Measurements from ENCODE around the gene ZNF366. TPM values are rescaled to one million over a fixed set of nuclear protein-coding genes. Genes with fewer than 3 reads are reported as not detected.

Gene ZNF366
- total and polyA plus RNA-seq, 2 of the 13 experiments (the other 11 are each of a cell fraction or from before 2014, with no cell fraction given) = not detected

GRCh38 chr5:72474046-72474500 is 33.1 kb downstream of the ZNF366 start (continued):
- TF ChIP-seq DBP (CRISPR knock-in tag; IDR thresholded peaks at IDR 0.05; ENCODE audit: not compliant biosample characterization) = no peak
- no peak for TF ChIP-seq ATF7-NPFF (CRISPR knock-in tag; IDR thresholded peaks at IDR 0.05; ENCODE audit: low read depth)
- TF ChIP-seq ZNF557 (CRISPR knock-in tag; IDR thresholded peaks at IDR 0.05) = no peak
- no peak for TF ChIP-seq ZNF704 (CRISPR knock-in tag; IDR thresholded peaks at IDR 0.05; ENCODE audit: borderline replicate concordance)
- TF ChIP-seq MAX (IDR thresholded peaks at IDR 0.05) = no peak
- TF ChIP-seq DPF2 (CRISPR knock-in tag; IDR thresholded peaks at IDR 0.05; ENCODE audit: borderline replicate concordance, low read depth) = no peak
- no peak for TF ChIP-seq ZNF512B (CRISPR knock-in tag; IDR thresholded peaks at IDR 0.05; ENCODE audit: borderline replicate concordance)
- no peak for TF ChIP-seq ZSCAN22 (CRISPR knock-in tag; IDR thresholded peaks at IDR 0.05)

Measured in HepG2 (cell line).